ENCODE results near the gene CAAP1.

Gene CAAP1

GRCh38 chr9:26833792-26834191 lies 58.8 kb downstream of the CAAP1 start:
- DNase-seq = no peak

- DNase-seq = peak; percentile 76 to 90
These were observed 64.1 kb downstream of the CAAP1 start for GRCh38 chr9:26828391-26828955.

- DNase-seq = no peak
These were observed 77.8 kb downstream of the CAAP1 start for GRCh38 chr9:26814799-26815198.

GRCh38 chr9:26813247-26813646 lies 79.4 kb downstream of the CAAP1 start:
- DNase-seq = no peak

- no peak for DNase-seq
These were observed 80.4 kb downstream of the CAAP1 start for GRCh38 chr9:26812217-26812616.

- no peak for DNase-seq
These were observed 81.5 kb downstream of the CAAP1 start for GRCh38 chr9:26811106-26811505.

GRCh38 chr9:26809795-26810194 lies 82.8 kb downstream of the CAAP1 start:
- DNase-seq = no peak

- DNase-seq = no peak
These were observed 85.4 kb downstream of the CAAP1 start for GRCh38 chr9:26807161-26807560.

GRCh38 chr9:26802921-26803320 lies 89.7 kb downstream of the CAAP1 start:
- no peak for DNase-seq

- no peak for DNase-seq
These were observed 90.8 kb downstream of the CAAP1 start for GRCh38 chr9:26801772-26802171.

- no peak for DNase-seq
These were observed 92.3 kb downstream of the CAAP1 start for GRCh38 chr9:26800322-26800721.

GRCh38 chr9:26791274-26791673 lies 101.3 kb downstream of the CAAP1 start:
- DNase-seq = no peak

All from inflammatory macrophage treated with lipopolysaccharide for 1 hour (primary cell).